OCI-LY1 (cell line): Measurements from ENCODE around the gene PTPRN2.

Source experiments
- EZH2 ChIP-seq: fragments of 200-600 bp; sonication (generic), shearing (Covaris generic); IDR thresholded peaks from 2 replicates; pipeline ENCODE4 v1.8.0; 2017; ENCODE audit warnings: borderline replicate concordance, mixed run types, mild to moderate bottlenecking, antibody characterized with exemption, low read length, moderate library complexity, mixed read lengths
- TF ChIP-seq, protein P1 (sequence below): fragments of 200-600 bp; sonication (generic), shearing (Covaris generic); IDR thresholded peaks from 2 replicates; pipeline ENCODE4 v1.5.1; 2017; ENCODE audit warnings: mild to moderate bottlenecking, antibody characterized with exemption, low read length, moderate library complexity, mixed read lengths

DNA sequence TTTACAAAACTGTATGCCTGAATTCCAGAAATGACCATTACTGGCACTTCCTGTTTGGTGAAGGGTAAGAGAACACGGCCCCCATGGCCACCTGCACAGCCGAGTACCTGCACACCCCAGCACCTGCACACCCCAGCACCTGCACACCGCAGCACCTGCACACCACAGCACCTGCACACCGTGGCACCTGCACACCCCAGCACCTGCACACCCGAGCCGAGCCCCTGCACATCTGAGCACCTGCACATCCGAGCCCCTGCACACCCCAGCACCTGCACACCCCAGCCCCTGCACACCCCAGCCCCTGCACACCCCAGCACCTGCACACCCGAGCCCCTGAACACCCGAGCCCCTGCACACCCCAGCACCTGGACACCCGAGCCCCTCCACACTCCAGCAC lies 1007.3 kb downstream of the PTPRN2 start:
- TF ChIP-seq, protein P1, sequence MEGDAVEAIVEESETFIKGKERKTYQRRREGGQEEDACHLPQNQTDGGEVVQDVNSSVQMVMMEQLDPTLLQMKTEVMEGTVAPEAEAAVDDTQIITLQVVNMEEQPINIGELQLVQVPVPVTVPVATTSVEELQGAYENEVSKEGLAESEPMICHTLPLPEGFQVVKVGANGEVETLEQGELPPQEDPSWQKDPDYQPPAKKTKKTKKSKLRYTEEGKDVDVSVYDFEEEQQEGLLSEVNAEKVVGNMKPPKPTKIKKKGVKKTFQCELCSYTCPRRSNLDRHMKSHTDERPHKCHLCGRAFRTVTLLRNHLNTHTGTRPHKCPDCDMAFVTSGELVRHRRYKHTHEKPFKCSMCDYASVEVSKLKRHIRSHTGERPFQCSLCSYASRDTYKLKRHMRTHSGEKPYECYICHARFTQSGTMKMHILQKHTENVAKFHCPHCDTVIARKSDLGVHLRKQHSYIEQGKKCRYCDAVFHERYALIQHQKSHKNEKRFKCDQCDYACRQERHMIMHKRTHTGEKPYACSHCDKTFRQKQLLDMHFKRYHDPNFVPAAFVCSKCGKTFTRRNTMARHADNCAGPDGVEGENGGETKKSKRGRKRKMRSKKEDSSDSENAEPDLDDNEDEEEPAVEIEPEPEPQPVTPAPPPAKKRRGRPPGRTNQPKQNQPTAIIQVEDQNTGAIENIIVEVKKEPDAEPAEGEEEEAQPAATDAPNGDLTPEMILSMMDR = no peak
- no peak for TF ChIP-seq EZH2
